Muscle of arm (tissue), 12 donors: Measurements from ENCODE around the gene MEX3B. TPM values are rescaled to one million over a fixed set of nuclear protein-coding genes. Genes with fewer than 3 reads are reported as not detected.
"Not testable (repeated sequence)": the region's sequence is repeated elsewhere in the genome, so short reads cannot be mapped to it uniquely, and the experiment has no call there.

Experiments used
- DNase-seq: peaks from one replicate; pipeline ENCODE4 v3.0.0-alpha.2; 2013
- polyA plus RNA-seq, 12 donors: library from polyadenylated mRNA; unstranded; fragments of 120-200 nt; gene quantifications; one replicate each; pipeline ENCODE4 v1.2.1, GENCODE V29; 2013; ENCODE audit not compliant: insufficient read length in 12 of 12

Gene MEX3B
- polyA plus RNA-seq, 12 donors, result 11.4 to 25.3 (median 18.3) TPM; not detected in 1

DNA sequence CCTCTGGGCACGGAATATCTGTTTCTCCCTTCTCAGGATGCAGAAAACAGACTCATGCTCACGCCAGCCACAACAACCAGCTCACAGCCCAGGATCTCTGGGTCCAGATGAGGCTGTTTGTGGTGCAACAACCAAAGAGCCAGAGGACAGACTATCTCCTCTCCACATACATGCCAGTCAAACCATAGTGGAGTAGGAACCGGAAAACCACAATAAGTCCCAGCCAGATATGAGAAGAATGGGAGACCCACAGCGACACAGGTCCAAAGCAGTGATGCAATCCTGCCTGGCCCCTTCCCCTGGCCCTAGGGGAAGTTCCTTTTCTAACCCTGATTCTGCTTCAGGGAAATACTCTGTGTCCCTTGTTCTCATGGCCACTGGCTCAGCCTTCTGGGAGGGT lies 27.6 kb downstream of the MEX3B start:
- DNase-seq, result no peak

DNA sequence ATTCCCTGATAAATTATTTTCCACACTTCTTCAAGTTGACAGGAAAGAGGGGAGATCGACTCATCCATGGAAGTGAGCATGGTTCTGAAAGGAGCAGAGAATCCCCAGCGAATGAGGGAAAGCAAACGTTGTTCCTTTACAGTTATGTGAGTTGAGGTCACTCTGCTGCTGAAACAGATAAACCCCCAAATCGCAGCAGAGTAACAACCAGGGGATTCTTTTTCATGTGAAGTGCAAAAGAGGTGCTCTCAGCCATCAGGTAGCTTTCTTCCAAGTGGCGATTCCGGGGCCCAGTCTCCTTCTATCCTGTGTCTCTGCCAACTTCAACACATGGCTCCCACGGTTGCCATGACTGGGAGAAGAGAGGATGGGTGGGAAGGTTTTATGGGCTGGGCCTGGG lies 28.2 kb downstream of the MEX3B start:
- no peak for DNase-seq

DNA sequence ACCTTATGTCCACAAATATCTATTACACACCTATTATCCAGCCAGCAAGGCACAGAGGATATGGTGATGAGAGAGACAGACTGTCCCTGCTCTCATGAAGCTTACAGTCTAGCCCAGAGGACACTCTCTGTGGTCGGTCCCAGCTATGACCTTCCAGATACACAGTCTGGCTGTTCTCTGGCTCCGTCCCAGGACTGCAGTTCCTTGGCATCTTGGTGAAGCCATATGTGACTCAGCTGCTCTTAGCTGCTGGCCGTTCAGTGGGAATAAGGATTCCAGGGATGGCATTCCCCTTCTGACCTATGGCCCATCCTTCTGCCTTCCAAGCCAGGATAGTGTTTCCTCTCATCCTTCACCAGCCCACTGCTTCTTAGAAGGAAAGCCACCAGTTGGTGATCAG lies 30.8 kb downstream of the MEX3B start:
- no peak for DNase-seq

DNA sequence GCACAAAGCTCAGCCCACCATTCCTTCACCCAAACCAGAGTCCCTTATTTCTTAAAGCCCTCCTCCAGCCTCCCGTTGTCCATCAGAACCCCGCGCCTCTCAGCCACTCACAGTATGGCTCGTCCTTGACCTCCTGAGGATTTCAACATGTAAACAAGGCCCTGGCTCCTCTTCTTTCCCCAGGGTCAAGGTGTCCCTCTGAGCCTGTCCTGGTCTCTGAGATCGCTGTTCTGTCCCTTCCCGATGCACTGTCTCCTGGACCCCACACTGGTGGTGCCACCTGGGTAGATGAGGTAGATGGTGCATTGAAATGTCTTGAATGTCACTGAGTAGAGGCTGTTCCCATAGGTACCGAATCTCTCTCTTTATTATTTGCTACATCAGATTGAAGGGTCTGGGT lies 32.9 kb downstream of the MEX3B start:
- no peak for DNase-seq

DNA sequence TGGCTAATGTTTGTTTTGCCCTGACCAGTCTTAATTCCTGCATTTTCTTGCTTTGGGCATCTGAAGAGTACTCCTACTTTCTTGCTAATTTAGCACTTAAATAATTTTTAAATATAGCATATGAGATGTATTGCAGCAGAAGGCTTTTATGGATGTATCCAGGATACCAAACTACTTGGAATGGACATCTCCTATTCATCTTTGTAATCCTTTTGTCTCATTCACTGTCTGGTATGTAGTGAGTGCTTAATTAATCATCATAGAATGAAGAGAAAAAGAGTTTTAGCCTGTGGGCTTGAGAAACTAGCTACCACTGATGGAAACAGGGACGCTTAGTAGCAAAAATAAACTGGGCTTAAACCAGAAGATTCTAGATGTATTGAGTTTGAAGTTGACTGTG lies 40.6 kb downstream of the MEX3B start:
- DNase-seq, result no peak

DNA sequence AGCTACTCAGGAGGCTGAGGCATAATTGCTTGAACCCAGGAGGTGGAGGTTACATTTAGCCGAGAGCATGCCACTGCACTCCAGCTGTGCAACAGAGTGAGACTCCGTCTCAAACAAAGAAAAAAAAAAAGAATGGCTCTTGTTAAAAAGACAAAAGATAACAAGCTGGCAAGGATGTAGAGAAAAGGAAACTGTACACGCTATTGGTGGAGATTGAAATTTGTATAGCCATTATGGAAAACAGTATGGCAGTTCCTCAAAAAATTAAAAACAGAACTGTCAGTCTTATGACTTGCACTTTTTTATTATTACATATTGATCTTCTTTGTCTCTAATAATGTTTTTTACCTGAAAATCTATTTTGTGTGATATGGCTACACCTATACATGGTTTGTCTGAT lies 41.9 kb downstream of the MEX3B start:
- no peak for DNase-seq

DNA sequence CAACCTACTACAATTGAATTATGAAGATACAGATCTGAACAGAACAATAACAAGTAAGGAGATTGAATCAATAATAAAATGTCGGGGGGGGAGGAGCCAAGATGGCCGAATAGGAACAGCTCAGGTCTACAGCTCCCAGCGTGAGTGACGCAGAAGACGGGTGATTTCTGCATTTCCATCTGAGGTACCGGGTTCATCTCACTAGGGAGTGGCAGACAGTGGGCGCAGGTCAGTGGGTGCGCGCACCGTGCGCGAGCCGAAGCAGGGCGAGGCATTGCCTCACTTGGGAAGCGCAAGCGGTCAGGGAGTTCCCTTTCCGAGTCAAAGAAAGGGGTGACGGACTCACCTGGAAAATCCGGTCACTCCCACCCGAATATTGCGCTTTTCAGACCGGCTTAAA lies 50.7 kb downstream of the MEX3B start:
- DNase-seq, result not testable (repeated sequence)

DNA sequence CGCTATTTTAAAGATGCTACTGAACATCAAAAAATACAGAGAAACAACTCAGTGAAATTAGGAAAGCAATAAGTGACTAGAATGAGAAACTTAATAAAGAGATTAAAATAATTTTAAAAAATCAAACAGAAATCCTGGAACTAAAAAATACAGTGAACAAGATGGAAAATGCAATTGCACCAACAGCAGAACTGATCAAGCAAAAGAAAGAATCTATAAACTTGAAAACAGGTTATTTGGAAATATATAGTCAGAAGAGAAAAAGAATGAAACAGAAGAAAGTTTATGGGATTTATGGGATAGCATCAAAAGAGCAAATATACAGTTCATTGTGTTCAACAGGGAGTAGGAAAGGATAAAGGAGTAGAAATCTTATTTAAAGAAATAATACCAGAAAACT lies 53.3 kb downstream of the MEX3B start:
- no peak for DNase-seq

Other genes with a start within 250 kb of the MEX3B start
- 10 to 100 TPM in 10 of 12 donors, 1 to 10 TPM in 1, not detected in 1; 9.3 to 17.8 (median 14.4) TPM for gene EFL1, start 216.7 kb upstream of the MEX3B start, polyA plus RNA-seq
- 1 to 10 TPM in 9 of 12 donors, under 1 TPM in 1, not detected in 2; 0.74 to 4.6 (median 2.2) TPM for gene SAXO2, start 216.8 kb upstream of the MEX3B start, polyA plus RNA-seq